Activated T-cell treated with anti-CD3 and anti-CD28 coated beads, Interleukin-2, amount 50 U/mL, for 72 hours (primary cell): ENCODE measurements around the gene SLC13A5. TPM values are rescaled to one million over a fixed set of nuclear protein-coding genes. Genes with fewer than 3 reads are reported as not detected.
A peak's percentile ranks its signal among the peaks of the same experiment; 100 is the strongest.

Experiments
- ATAC-seq, 2 donors: fragments of 150-1000 bp; cut with Tn5 transposase; replicated peaks in 1 of 2; 2 replicates each; pipeline ENCODE4 v1.10.0; 2021; ENCODE audit warnings: moderate library complexity in 2 of 2, mild to moderate bottlenecking in 1 of 2
- DNase-seq, 2 donors: peaks; one replicate each; pipeline ENCODE4 v3.0.0; 2021 to 2022; ENCODE audit warnings: mixed read lengths in 1 of 2
- H3K27ac Mint-ChIP-seq: one replicate; pipeline ENCODE4 v1.8.0; 2022; ENCODE audit warnings: mild to moderate bottlenecking, moderate library complexity, mixed read lengths
- H3K27me3 Mint-ChIP-seq: one replicate; pipeline ENCODE4 v1.8.0; 2022; ENCODE audit warnings: low read depth, mixed read lengths
- H3K36me3 Mint-ChIP-seq, 2 donors: one replicate each; pipeline ENCODE4 v1.8.0; 2022; ENCODE audit warnings: mixed read lengths in 2 of 2, mild to moderate bottlenecking in 1 of 2; ENCODE audit not compliant: insufficient read depth in 2 of 2
- H3K4me1 Mint-ChIP-seq: one replicate; pipeline ENCODE4 v1.8.0; 2022; ENCODE audit warnings: low read depth, mixed read lengths
- H3K4me3 Mint-ChIP-seq, 2 donors: one replicate each; pipeline ENCODE4 v1.8.0; 2022; ENCODE audit warnings: mild to moderate bottlenecking in 2 of 2, mixed read lengths in 2 of 2, moderate library complexity in 2 of 2
- H3K9me3 Mint-ChIP-seq, 2 donors: one replicate each; pipeline ENCODE4 v1.8.0; 2022; ENCODE audit warnings: mixed read lengths in 2 of 2
- total RNA-seq, 2 donors: library from RNA; stranded (reverse); gene quantifications; one replicate each; pipeline ENCODE4 v1.2.3, GENCODE V29; 2022

SLC13A5 gene
- total RNA-seq, 2 donors from 2014 or later, result 0.22 TPM; not detected in 1

DNA sequence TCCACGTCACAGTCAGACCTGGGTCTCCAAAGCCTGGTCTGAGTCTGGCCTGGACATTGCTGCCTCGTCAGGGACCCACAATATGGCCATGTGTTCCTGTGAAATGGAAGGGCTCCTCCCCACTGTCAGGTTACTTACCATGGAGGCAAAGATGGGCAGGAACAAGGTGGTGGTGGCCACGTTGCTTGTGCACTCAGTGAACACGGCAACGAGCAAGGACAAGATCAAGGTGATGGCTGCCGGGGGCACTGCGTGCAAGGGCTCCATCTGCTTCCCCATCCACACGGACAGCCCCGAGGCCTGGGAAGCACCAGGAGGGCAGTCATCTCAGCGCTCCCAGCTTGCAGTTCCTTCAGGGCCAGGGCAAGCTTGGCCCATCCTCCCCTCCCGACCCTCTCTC, 22.5 kb downstream of the SLC13A5 start:
- Mint-ChIP-seq H3K36me3 (no peaks in the 10 kb centered on the region), H3K4me3 (no peak overlapping the region), H3K27ac (no peak overlapping the region), H3K4me1 (no peaks in the 10 kb centered on the region), H3K9me3 (no peaks in the 10 kb centered on the region), H3K27me3 (peaks cover 60% of the 10 kb centered on the region)
- no peak for ATAC-seq
- DNase-seq, result no peak

DNA sequence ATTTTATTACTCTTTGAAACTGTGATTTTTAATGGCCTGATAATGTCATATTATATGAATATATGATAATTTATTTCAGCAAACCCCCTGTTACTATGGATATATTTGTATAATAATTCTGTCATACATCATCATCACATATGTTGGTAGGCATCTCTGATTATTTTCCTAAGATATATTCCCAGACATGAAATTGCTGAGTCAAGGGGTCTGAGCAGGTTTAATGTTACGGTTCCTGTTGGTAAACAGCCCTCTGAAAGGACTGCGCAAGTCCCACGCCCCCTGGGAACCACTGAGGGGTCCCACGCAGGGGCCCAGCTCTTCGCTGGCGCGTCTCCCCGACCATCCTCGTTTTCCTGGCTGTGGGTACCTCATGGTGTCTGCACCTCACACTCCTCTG, 24.2 kb downstream of the SLC13A5 start:
- H3K27me3 Mint-ChIP-seq, result peaks cover 50% of the 10 kb centered on the region
- H3K4me1 Mint-ChIP-seq, result no peaks in the 10 kb centered on the region
- H3K36me3 Mint-ChIP-seq, result no peaks in the 10 kb centered on the region
- no peak overlapping the region for H3K27ac Mint-ChIP-seq
- no peak for DNase-seq
- ATAC-seq, result no peak
- no peaks in the 10 kb centered on the region for H3K9me3 Mint-ChIP-seq
- H3K4me3 Mint-ChIP-seq, result no peak overlapping the region

DNA sequence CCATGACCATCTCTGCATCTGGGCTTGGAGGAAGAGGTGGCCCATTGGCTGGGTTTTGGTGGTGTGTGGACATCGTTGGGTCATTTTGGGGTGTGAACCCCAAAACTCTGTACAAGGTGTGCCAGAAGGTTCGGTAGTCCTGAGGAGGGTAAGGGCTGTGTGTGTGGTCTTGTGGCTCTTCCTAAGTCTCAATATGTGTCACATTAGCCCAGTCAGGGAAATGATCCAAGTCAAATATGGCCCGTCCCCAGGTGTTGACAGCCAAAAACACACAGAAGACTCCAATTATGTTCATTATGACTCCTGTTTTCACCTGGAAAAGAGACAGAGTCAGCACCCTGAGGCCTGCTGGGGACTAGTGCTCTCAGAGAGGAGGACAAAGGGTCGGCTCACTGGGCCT, 27.1 kb downstream of the SLC13A5 start:
- DNase-seq, result no peak
- no peaks in the 10 kb centered on the region for H3K36me3 Mint-ChIP-seq
- H3K27me3 Mint-ChIP-seq, result peaks cover 28% of the 10 kb centered on the region
- H3K9me3 Mint-ChIP-seq, result no peaks in the 10 kb centered on the region
- no peak overlapping the region for H3K4me3 Mint-ChIP-seq
- no peak for ATAC-seq
- no peaks in the 10 kb centered on the region for H3K4me1 Mint-ChIP-seq
- no peak overlapping the region for H3K27ac Mint-ChIP-seq

DNA sequence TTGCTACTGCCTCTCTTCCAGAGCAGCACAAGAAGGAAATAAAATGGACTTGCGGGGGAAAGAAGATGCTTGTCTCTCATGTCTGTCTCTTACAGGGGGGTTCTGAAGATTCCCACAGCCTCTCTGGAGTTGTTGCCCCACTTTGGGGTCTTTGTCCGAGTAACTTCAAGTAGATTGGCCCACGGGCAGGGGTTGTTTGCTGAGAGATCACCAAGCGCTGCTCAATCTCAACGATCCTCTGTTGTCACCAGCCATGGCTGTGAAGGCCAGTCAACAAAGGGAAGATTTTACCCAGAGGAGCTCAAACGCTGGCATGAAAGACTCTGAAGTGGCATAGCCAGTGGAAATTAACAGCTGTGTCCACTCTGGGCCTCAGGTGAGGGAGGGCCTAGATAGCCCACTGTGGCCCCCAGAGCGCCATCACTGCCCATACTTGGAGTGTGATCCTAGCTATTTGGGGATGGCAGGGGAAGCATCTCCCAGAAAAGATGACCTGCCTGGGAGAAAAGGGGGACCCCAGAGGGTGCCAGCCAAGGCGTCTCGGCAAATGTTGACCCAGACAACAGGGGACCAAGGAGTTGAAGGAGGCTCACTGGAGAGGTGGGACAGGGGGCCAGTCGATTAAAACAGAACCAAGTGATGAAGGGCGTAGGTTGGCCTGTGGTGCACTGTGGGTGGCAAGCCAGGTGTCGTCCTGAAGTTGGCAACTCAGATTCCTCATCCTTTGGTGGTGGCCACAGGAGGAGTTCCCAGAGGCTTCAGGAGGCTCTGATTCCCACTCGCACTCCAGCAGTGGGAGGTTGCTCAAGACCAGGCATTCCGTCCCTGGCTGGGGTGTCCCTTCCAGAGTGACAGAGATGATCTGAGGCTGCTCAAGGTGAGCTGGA, 28.0 kb downstream of the SLC13A5 start:
- H3K27me3 Mint-ChIP-seq, result peaks cover 25% of the 10 kb centered on the region
- ATAC-seq, result no peak
- H3K4me3 Mint-ChIP-seq, result no peak overlapping the region
- H3K36me3 Mint-ChIP-seq, result no peaks in the 10 kb centered on the region
- no peak for DNase-seq
- H3K27ac Mint-ChIP-seq, result no peak overlapping the region
- no peaks in the 10 kb centered on the region for H3K9me3 Mint-ChIP-seq
- H3K4me1 Mint-ChIP-seq, result no peaks in the 10 kb centered on the region

DNA sequence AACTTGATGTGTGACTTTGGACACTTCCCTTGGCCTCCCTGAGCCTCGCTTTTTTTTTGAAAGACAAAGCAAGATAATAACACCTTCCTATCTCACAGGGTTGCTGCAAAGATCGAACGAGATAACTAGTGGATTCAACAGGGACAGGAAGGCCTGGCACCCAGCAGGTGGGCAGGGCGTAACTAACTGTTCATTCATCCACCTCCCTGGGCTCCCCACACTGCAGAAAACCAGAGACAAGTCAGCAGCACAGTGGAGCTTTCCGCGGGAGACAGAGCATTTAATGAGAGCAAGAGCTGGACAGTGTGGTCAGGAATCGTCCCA, 28.7 kb downstream of the SLC13A5 start:
- H3K4me3 Mint-ChIP-seq, result no peak overlapping the region
- no peaks in the 10 kb centered on the region for H3K9me3 Mint-ChIP-seq
- ATAC-seq (no peak), DNase-seq (no peak)
- no peak overlapping the region for H3K27ac Mint-ChIP-seq
- H3K27me3 Mint-ChIP-seq, result peaks cover 28% of the 10 kb centered on the region
- H3K36me3 Mint-ChIP-seq, result no peaks in the 10 kb centered on the region
- H3K4me1 Mint-ChIP-seq, result no peaks in the 10 kb centered on the region

DNA sequence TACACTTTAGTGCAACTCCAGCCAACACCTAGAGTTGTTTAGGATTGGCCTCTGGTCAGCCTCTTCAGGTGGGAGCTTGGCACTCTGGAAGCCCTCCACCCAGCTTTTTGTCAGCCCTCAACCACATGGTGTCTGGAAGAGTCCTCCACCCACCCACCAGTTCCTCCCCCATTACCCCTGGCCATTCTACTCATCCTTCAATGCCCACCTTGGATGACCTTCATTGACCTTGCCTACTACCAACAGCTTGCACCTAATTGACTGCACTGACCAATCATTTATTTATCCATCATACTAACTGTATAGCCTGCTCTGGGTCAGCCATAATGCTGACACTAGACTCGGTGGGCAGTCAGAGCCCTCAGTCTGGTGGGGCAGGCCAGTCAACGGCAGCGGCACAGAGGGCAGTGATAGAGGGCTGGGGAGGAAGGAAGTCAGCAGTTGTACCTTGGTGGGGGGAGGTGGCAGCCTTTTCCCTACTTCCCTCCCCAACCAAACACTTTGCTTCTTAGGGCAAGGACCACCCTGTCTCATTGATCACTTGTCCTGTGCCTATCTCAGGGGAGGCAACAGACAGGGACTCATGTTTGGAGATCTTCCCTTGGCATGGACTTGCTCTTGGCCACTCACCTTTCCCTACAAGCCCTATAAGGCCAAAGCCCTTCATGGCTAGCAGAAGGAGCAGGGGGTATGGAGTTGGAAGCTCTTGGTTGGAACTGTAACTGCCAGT, 29.3 kb downstream of the SLC13A5 start:
- no peak for DNase-seq
- Mint-ChIP-seq H3K4me3 (no peak overlapping the region), H3K9me3 (no peaks in the 10 kb centered on the region), H3K4me1 (no peaks in the 10 kb centered on the region), H3K27ac (no peak overlapping the region), H3K27me3 (peaks cover 30% of the 10 kb centered on the region), H3K36me3 (no peaks in the 10 kb centered on the region)
- ATAC-seq, result no peak

DNA sequence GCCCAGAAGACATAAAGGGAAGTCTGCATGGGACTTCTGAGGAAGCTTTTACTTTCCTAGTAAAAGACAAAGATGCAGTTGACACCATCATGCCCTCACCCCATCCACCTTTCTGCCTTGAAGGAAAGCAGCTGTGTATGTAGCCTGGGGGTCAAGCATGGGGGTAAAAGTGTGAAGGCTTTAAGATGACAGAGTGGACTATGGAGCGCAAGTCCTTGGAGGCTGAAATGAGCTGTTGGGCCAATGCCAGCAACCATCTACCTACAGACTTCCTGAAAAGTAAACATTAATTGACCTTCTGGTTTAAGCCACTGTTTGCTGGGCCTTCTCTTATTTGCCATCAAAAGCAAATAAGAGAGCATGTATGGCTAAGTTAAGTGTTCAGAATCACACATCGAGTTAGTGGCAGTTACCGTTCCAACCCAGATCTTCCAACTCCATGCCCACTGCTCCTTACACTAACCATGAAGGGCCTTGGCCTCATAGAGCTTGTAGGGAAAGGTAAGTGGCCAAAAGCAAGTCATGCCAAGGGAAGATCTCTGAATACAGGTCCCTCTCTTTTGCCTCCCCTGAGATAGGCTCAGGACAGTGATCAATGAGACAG, 30.0 kb downstream of the SLC13A5 start:
- DNase-seq (no peak), ATAC-seq (no peak)
- Mint-ChIP-seq H3K27ac (no peak overlapping the region), H3K36me3 (no peaks in the 10 kb centered on the region), H3K4me1 (no peaks in the 10 kb centered on the region), H3K9me3 (no peaks in the 10 kb centered on the region), H3K4me3 (no peak overlapping the region), H3K27me3 (peaks cover 37% of the 10 kb centered on the region)

DNA sequence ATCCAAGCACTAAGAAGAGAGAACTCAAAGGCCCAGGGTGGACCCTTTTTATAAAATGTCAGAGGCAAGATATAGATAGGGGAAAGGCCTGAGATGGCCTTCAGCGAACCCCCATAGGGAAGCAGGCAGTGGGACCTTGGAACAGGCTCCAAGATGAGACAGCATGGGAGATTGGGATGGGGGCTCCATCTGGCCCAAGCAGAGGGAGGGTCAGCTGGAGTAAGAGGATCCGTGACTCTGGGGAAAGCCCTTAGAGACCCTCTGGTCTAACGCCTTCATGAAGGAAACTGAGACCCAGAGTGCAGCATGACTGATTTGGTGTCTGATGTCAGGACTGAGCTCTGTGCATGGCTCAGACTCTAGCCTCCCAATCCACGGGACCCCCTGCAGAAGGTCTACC, 30.8 kb downstream of the SLC13A5 start:
- ATAC-seq, result no peak
- Mint-ChIP-seq H3K4me1 (no peaks in the 10 kb centered on the region), H3K27me3 (peaks cover 36% of the 10 kb centered on the region), H3K4me3 (no peak overlapping the region), H3K9me3 (no peaks in the 10 kb centered on the region), H3K36me3 (no peaks in the 10 kb centered on the region), H3K27ac (no peak overlapping the region)
- no peak for DNase-seq

DNA sequence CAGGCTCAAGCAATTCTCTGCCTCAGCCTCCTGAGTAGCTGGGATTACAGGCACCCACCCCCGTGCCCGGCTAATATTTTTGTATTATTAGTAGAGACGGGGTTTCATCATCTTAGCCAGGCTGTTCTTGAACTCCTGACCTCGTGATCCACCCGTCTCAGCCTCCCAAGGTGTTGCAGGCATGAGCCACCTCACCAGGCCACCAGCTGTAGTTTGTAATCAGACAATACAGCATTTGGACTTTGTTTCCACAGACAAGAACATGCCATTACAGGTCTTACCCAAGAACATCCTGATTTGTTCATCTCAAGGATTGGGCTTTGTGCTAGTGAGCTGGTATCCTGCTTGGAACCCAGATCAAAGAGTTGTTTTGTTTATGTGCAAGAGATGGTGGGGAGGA, 31.5 kb downstream of the SLC13A5 start:
- DNase-seq (no peak), ATAC-seq (no peak)
- H3K36me3 Mint-ChIP-seq, result no peaks in the 10 kb centered on the region
- H3K27me3 Mint-ChIP-seq, result peaks cover 30% of the 10 kb centered on the region
- no peaks in the 10 kb centered on the region for H3K4me1 Mint-ChIP-seq
- no peak overlapping the region for H3K27ac Mint-ChIP-seq
- no peaks in the 10 kb centered on the region for H3K9me3 Mint-ChIP-seq
- H3K4me3 Mint-ChIP-seq, result no peak overlapping the region

DNA sequence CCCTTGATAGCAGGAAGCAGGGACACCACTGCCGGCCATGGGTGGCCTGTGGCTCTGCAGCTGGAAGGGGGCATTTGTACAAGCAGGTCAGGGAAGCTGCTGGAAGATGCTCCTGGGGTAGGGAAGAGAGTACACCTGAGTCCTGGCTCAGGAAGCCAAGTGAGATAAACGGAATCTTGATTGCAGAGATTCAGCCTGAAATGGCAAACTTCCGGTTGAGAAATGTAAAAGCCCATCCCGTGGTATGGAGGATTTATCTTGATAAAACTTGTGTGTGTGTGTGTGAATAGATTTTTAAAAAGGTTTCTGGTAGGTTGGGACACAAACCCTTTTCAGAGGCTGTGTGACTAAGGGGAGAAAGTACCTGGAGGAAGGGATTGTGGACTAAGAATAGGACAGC, 32.0 kb downstream of the SLC13A5 start:
- H3K36me3 Mint-ChIP-seq, result no peaks in the 10 kb centered on the region
- no peak for ATAC-seq
- H3K27me3 Mint-ChIP-seq, result peaks cover 29% of the 10 kb centered on the region

DNA sequence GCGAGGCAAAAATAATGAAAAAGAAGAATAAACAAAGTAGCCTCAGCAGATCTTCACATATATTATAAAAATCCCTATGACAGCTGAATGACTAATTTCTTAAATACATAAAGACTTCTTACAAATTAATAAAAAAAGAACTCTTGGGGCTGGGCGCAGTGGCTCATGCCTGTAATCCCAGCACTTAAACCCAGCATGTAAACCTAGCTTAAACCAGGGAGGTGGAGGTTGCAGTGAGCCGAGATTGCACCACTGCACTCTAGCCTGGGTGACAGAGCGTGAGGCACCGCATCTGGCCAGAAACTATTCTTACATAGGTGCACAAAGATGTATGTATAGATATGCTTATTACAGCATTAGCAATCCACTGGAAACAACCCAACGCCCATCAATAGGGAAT, 33.9 kb downstream of the SLC13A5 start:
- DNase-seq, result no peak
- H3K27ac Mint-ChIP-seq, result no peak overlapping the region
- peaks cover 29% of the 10 kb centered on the region for H3K27me3 Mint-ChIP-seq
- no peak overlapping the region for H3K4me3 Mint-ChIP-seq
- no peaks in the 10 kb centered on the region for H3K9me3 Mint-ChIP-seq
- H3K4me1 Mint-ChIP-seq, result no peaks in the 10 kb centered on the region
- H3K36me3 Mint-ChIP-seq, result no peaks in the 10 kb centered on the region
- no peak for ATAC-seq

More for the DNA sequence above, 32.0 kb downstream of the SLC13A5 start:
- no peaks in the 10 kb centered on the region for H3K9me3 Mint-ChIP-seq
- no peak overlapping the region for H3K27ac Mint-ChIP-seq
- DNase-seq, result no peak
- no peak overlapping the region for H3K4me3 Mint-ChIP-seq
- no peaks in the 10 kb centered on the region for H3K4me1 Mint-ChIP-seq

DNA sequence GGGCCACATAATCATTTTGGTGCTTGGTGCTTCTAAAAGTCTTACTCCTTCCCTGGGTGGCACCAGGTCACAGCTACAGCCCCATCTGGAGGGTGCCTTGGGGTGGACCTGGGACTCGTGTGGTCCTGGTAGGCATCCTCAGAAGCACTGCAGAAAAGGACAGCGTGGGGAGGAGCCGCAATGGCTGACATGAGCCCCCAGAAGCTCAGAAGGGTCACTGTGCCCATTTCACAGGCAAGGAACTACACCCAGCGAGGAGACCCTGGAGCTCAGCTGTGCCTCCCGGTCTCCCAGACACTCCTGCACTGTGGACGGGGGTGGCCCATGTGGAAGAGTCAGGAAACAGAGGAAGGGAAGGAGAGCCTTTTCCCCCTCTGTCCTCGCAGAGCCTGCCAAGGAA, 35.2 kb downstream of the SLC13A5 start:
- no peaks in the 10 kb centered on the region for H3K36me3 Mint-ChIP-seq
- peaks cover 29% of the 10 kb centered on the region for H3K27me3 Mint-ChIP-seq
- no peak for DNase-seq
- H3K9me3 Mint-ChIP-seq, result no peaks in the 10 kb centered on the region
- H3K4me3 Mint-ChIP-seq, result no peak overlapping the region
- no peak for ATAC-seq
- H3K4me1 Mint-ChIP-seq, result no peaks in the 10 kb centered on the region
- H3K27ac Mint-ChIP-seq, result no peak overlapping the region

DNA sequence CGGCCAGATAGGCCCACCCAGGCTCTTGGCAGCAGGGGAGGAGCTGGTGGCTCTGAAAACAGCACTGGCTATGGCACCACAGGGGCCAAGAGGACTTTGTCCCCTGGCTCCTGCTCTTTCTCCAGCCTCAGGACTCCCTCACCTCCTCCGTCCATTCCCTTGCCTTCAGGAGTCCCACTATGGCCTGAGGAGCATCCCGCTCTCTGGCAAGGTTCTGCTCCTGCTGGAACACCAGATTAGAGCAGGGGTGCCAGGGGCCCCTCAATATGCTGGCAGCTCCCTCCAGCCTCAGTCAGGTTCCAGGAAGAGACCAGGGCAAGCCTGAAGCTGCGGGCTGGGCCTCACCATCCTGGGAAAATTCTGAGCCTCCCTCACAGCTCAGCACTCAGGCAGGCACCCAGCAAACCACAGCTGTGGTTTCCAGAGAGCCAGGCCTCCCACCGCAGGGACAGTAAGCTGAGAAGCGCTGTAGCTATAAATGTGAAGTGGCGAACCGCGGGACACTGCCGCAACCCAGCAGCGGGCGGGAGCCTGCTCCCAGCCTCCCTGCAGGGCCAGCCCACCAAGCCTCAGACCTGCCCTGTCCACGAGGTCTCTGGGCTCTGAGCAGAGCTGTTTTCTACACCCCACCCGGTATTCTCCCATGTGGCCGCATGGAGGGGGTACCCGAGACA, 35.9 kb downstream of the SLC13A5 start:
- ATAC-seq (peak; percentile 31 to 39), DNase-seq (peak; percentile 11 to 19)
- H3K4me1 Mint-ChIP-seq, result no peaks in the 10 kb centered on the region
- H3K4me3 Mint-ChIP-seq, result no peak overlapping the region
- H3K36me3 Mint-ChIP-seq, result no peaks in the 10 kb centered on the region
- H3K9me3 Mint-ChIP-seq, result no peaks in the 10 kb centered on the region
- peaks cover 29% of the 10 kb centered on the region for H3K27me3 Mint-ChIP-seq
- no peak overlapping the region for H3K27ac Mint-ChIP-seq
